Stomach (tissue), 9 donors: Measurements from ENCODE around the gene NR4A3. TPM values are rescaled to one million over a fixed set of nuclear protein-coding genes. Genes with fewer than 3 reads are reported as not detected.

Source experiments
- DNase-seq, 2 donors: peaks; one replicate each; pipeline versions ENCODE4 v3.0.0 to v3.0.0-alpha.2; 2013 to 2019
- H3K27ac ChIP-seq, 5 donors: fragments of 200-600 bp in 4 of 5; sonication (generic) in 4 of 5; one replicate each; pipeline ENCODE4 v1.5.1; 2013 to 2019; ENCODE audit warnings: mild to moderate bottlenecking in 1 of 5, moderate library complexity in 1 of 5
- H3K27me3 ChIP-seq, 3 donors: fragments of 200-600 bp; sonication (generic); one replicate each; pipeline ENCODE4 v1.5.1; 2017 to 2019; ENCODE audit warnings: mixed run types in 1 of 3
- H3K36me3 ChIP-seq, 4 donors: fragments of 200-600 bp; sonication (generic); 1 replicate in 3 of 4; 2 replicates in 1 of 4; pipeline ENCODE4 v1.5.1; 2016 to 2019
- H3K4me1 ChIP-seq, 4 donors: fragments of 200-600 bp; sonication (generic); one replicate each; pipeline ENCODE4 v1.5.1; 2016 to 2019
- H3K4me3 ChIP-seq, 4 donors: fragments of 200-600 bp; sonication (generic) in 3 of 4; one replicate each; pipeline ENCODE4 v1.5.1; 2016 to 2019; ENCODE audit warnings: mild to moderate bottlenecking in 1 of 4
- H3K9me3 ChIP-seq, 4 donors: fragments of 200-600 bp; sonication (generic); one replicate each; pipeline ENCODE4 v1.5.1; 2016 to 2019
- CTCF ChIP-seq, 7 experiments: fragments of 450-650 bp in 4 of 7; fragments of 200-600 bp in 3 of 7; sonication (generic) in 3 of 7; IDR thresholded peaks; one replicate each; pipeline ENCODE4 v1.5.1; 2016 to 2019; ENCODE audit warnings: antibody characterized with exemption in 7 of 7, control low read depth in 2 of 7, mild to moderate bottlenecking in 1 of 7
- EP300 ChIP-seq: sonication (generic); formaldehyde crosslinking; IDR thresholded peaks from one replicate; pipeline ENCODE4 v1.6.1; 2017; ENCODE audit warnings: antibody characterized with exemption
- POLR2A ChIP-seq, 4 donors: fragments of 450-650 bp; IDR thresholded peaks; one replicate each; pipeline ENCODE4 v1.6.1; 2016; ENCODE audit warnings: antibody characterized with exemption in 4 of 4, control low read depth in 2 of 4, mild to moderate bottlenecking in 1 of 4, moderate library complexity in 1 of 4
- POLR2AphosphoS5 ChIP-seq, 3 donors: sonication (generic); formaldehyde crosslinking; IDR thresholded peaks; one replicate each; pipeline ENCODE4 v1.6.1; 2016; ENCODE audit warnings: antibody characterized with exemption in 3 of 3
- WGBS, 5 donors: extraction: QIAGEN DNeasy Blood & Tissue Kit in 3 of 5; methylation state at CpG; one replicate each; pipeline versions ENCODE4 v1.1.5 to v1.1.7; 2013 to 2018; 5-methylcytosine and 5-hydroxymethylcytosine counted together
- intact Hi-C: fragments of 100-400 bp; cut with DNase I; formaldehyde crosslinking; loops from one replicate; pipeline ENCODE4 v1.15.1; 2023; ENCODE audit warnings: low total_unique reads
- polyA plus RNA-seq, 3 donors: library from polyadenylated mRNA; stranded (reverse); fragments of 200-250 nt; gene quantifications; one replicate each; pipeline ENCODE4 v1.2.3, GENCODE V29; 2013
- total RNA-seq, 5 donors: library from RNA; depleted of rRNA; stranded (reverse); fragments of >200 nt; gene quantifications; one replicate each; pipeline versions ENCODE4 v1.1.0 to v1.2.3, GENCODE V29; 2014 to 2016
- donor health status: healthy with polysubstance abuse.
- donor health status: Bipolar disorder and iron deficiency.
- donor health status: healthy.

NR4A3 gene
- total and polyA plus RNA-seq, 8 donors, result 0.58 to 51.8 (median 3.2) TPM

- peak overlapping the region in 2 of 4 donors; percentile 1 to 14 for H3K4me3 ChIP-seq
- no peak for DNase-seq
- peaks cover 17 to 35% (median 29%) of the 10 kb centered on the region in 4 donors for H3K4me1 ChIP-seq
- H3K27me3 ChIP-seq, result peaks cover 0 to 64% (median 30%) of the 10 kb centered on the region in 3 donors
- no peak overlapping the region for H3K27ac ChIP-seq
- 69 to 91% (median 82%) methylated on average over 13 to 15 of the region's 15 CpGs for WGBS, 5 donors
- peaks cover 0 to 11% (median 0%) of the 10 kb centered on the region in 4 donors for H3K36me3 ChIP-seq
- no peaks in the 10 kb centered on the region for H3K9me3 ChIP-seq
- TF ChIP-seq EP300 (no peak), CTCF (IDR thresholded peaks at IDR 0.05) (no peak), POLR2AphosphoS5 (IDR thresholded peaks at IDR 0.05) (no peak), POLR2A (IDR thresholded peaks at IDR 0.05) (no peak)
- intact Hi-C loops, result no loop called here
Measured at GRCh38 chr9:99828054-99828416, 6.3 kb downstream of the NR4A3 start.

GRCh38 chr9:99828417-99829176 lies 6.9 kb downstream of the NR4A3 start:
- no peak overlapping the region for H3K27ac ChIP-seq
- H3K9me3 ChIP-seq, result no peaks in the 10 kb centered on the region
- intact Hi-C loops, result no loop called here
- peaks cover 13 to 29% (median 24%) of the 10 kb centered on the region in 4 donors for H3K4me1 ChIP-seq
- peak overlapping the region in 3 of 4 donors; percentile 1 to 14 (median 8) for H3K4me3 ChIP-seq
- H3K27me3 ChIP-seq, result peaks cover 0 to 59% (median 30%) of the 10 kb centered on the region in 3 donors
- peaks cover 0 to 16% (median 2%) of the 10 kb centered on the region in 4 donors for H3K36me3 ChIP-seq
- WGBS, 5 donors, result 23 to 54% (median 32%) methylated on average over 54 to 78 of the region's 78 CpGs
- TF ChIP-seq POLR2AphosphoS5 (IDR thresholded peaks at IDR 0.05), result peak in 1 of 3 donors; percentile 35
- no peak for TF ChIP-seq EP300
- peak in 1 of 2 donors; percentile 79 for DNase-seq

- intact Hi-C loops, result no loop called here
- Histone ChIP-seq H3K4me1 (peaks cover 0 to 6% (median 2%) of the 10 kb centered on the region in 4 donors), H3K9me3 (no peaks in the 10 kb centered on the region), H3K27ac (no peak overlapping the region), H3K36me3 (peaks cover 0 to 31% (median 3%) of the 10 kb centered on the region in 4 donors), H3K4me3 (no peak overlapping the region), H3K27me3 (peaks cover 0 to 29% (median 12%) of the 10 kb centered on the region in 3 donors)
- WGBS, 5 donors, result 80 to 93% (median 86%) methylated on average over 3 of the region's 3 CpGs
- DNase-seq, result no peak
- TF ChIP-seq CTCF (IDR thresholded peaks at IDR 0.05) (no peak), POLR2A (IDR thresholded peaks at IDR 0.05) (no peak), EP300 (no peak), POLR2AphosphoS5 (IDR thresholded peaks at IDR 0.05) (no peak)
Measured at GRCh38 chr9:99831857-99832557, 10.3 kb downstream of the NR4A3 start.

GRCh38 chr9:99832558-99832864 lies 10.8 kb downstream of the NR4A3 start:
- peaks cover 0 to 26% (median 12%) of the 10 kb centered on the region in 3 donors for H3K27me3 ChIP-seq
- peaks cover 0 to 31% (median 3%) of the 10 kb centered on the region in 4 donors for H3K36me3 ChIP-seq
- no peak overlapping the region for H3K27ac ChIP-seq
- peaks cover 0 to 6% (median 2%) of the 10 kb centered on the region in 4 donors for H3K4me1 ChIP-seq
- intact Hi-C loops, result no loop called here
- TF ChIP-seq EP300 (no peak), POLR2AphosphoS5 (IDR thresholded peaks at IDR 0.05) (no peak), POLR2A (IDR thresholded peaks at IDR 0.05) (no peak), CTCF (IDR thresholded peaks at IDR 0.05) (no peak)
- no peak overlapping the region for H3K4me3 ChIP-seq
- no peak for DNase-seq
- no peaks in the 10 kb centered on the region for H3K9me3 ChIP-seq
- WGBS, 5 donors, result 65 to 88% (median 78%) methylated on average over 7 of the region's 7 CpGs
